Kidney (tissue), 14 donors: ENCODE results near the gene TMEM204. TPM values are rescaled to one million over a fixed set of nuclear protein-coding genes. Genes with fewer than 3 reads are reported as not detected.
A peak's percentile ranks its signal among the peaks of the same experiment; 100 is the strongest.

Source experiments
- DNase-seq, 5 donors: peaks; one replicate each; pipeline ENCODE4 v3.0.0-alpha.2; 2013 to 2020
- FAIRE-seq: peaks from 2 replicates; lab custom pipeline; 2012; peaks lifted over from hg19 to GRCh38; lab: Jason Lieb, UNC
- H3K27ac ChIP-seq, 2 donors: one replicate each; pipeline ENCODE4 v1.7.0; 2013; ENCODE audit warnings: low read depth in 2 of 2, low read length in 2 of 2, inconsistent platforms in 1 of 2
- H3K27me3 ChIP-seq: one replicate; pipeline ENCODE4 v1.7.1; 2013; ENCODE audit warnings: low read length, inconsistent platforms; ENCODE audit not compliant: control insufficient read depth, insufficient read depth
- H3K36me3 ChIP-seq, 3 donors: one replicate each; pipeline versions ENCODE4 v1.7.0 to v1.7.1; 2013; ENCODE audit warnings: low read length in 3 of 3, control low read depth in 1 of 3, inconsistent platforms in 1 of 3; ENCODE audit not compliant: insufficient read depth in 3 of 3, control insufficient read depth in 2 of 3
- H3K4me1 ChIP-seq, 3 donors: one replicate each; pipeline versions ENCODE4 v1.7.0 to v1.7.1; 2013; ENCODE audit warnings: low read length in 3 of 3, inconsistent platforms in 1 of 3, low read depth in 1 of 3; ENCODE audit not compliant: control insufficient read depth in 2 of 3, insufficient read depth in 2 of 3
- H3K4me3 ChIP-seq, 3 donors: one replicate each; pipeline versions ENCODE4 v1.7.0 to v1.8.1; 2013; ENCODE audit warnings: low read length in 3 of 3, control low read depth in 1 of 3, inconsistent platforms in 1 of 3
- H3K9ac ChIP-seq, 3 donors: one replicate each; pipeline versions ENCODE4 v1.7.0 to v1.7.1; 2013; ENCODE audit warnings: low read length in 3 of 3, control low read depth in 1 of 3, inconsistent platforms in 1 of 3
- H3K9me3 ChIP-seq, 3 donors: one replicate each; pipeline versions ENCODE4 v1.7.0 to v1.7.1; 2013; ENCODE audit warnings: low read length in 3 of 3, control low read depth in 1 of 3, inconsistent platforms in 1 of 3; ENCODE audit not compliant: control insufficient read depth in 2 of 3, insufficient read depth in 1 of 3
- CTCF ChIP-seq: IDR thresholded peaks from 3 replicates; pipeline ENCODE4 v1.5.1; 2012; ENCODE audit warnings: mild to moderate bottlenecking, moderate library complexity, borderline replicate concordance; ENCODE audit not compliant: insufficient read depth; ENCODE audit errors: extremely low read depth
- intact Hi-C: fragments of 100-400 bp; cut with DNase I; formaldehyde crosslinking; loops from one replicate; pipeline ENCODE4 v1.11.1; 2022
- polyA plus RNA-seq: library from polyadenylated mRNA; stranded (reverse); fragments of 350-450 nt; fragmentation: Illumina TruSeq; extraction: RNeasy Lipid Tissue Mini Kit (QIAGEN cat#74804); gene quantifications from one replicate; pipeline ENCODE4 v1.2.3, GENCODE V29; 2014; ENCODE audit warnings: low read depth, low replicate concordance; ENCODE audit not compliant: insufficient read depth
- total RNA-seq: library from RNA; stranded (reverse); fragmentation: NEBNext Ultra II Directional; extraction: Animal tissue kit (Norgen Biotek cat#: 25700); gene quantifications from one replicate; pipeline ENCODE4 v1.2.1, GENCODE V29; 2021
- donor health status: control.
- donor health status: control.
- donor health status: control.
- donor health status: control.
- donor health status: control.
- donor health status: DM: yes; HTN: yes; CAD: no.
- donor health status: Normal renal cell carcinoma (clear cell type).

TMEM204 gene
- total and polyA plus RNA-seq, 2 donors from 2014 or later = 40.9 to 49.5 TPM

GRCh38 chr16:1495889-1496262 lies 37.6 kb upstream of the TMEM204 start:
- DNase-seq = peak in 1 of 5 donors; percentile 76
- intact Hi-C loops = no loop called here
- Histone ChIP-seq H3K36me3 (no peaks in the 10 kb centered on the region), H3K27ac (no peak overlapping the region), H3K4me1 (peaks cover 0 to 18% (median 3%) of the 10 kb centered on the region in 3 donors), H3K9ac (no peak overlapping the region), H3K9me3 (no peaks in the 10 kb centered on the region), H3K4me3 (no peak overlapping the region), H3K27me3 (no peaks in the 10 kb centered on the region)
- no peak for TF ChIP-seq CTCF
- FAIRE-seq = no peak

DNA sequence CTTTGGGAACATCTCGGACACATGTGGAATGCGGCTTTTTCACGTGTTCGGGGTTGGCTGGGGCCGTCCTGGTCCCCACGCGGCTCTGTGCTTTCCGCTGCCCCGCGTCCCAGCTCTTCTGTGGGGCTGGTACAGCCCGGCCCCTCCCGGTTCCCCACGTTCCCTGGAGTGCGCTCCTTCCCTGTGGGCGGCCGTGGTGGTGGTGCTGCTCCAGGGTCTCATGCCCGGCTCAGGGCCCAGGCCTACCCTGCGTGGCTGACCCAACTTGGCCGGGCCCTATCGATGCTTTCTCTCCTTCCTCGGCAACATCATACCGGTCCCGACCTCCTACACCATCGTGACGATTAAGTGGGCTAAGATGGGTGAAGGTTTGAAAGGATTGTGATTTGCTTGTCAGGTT lies 37.0 kb upstream of the TMEM204 start:
- TF ChIP-seq CTCF = no peak
- DNase-seq (peak in 1 of 5 donors; percentile 74), FAIRE-seq (no peak)
- Histone ChIP-seq H3K9me3 (no peaks in the 10 kb centered on the region), H3K4me3 (no peak overlapping the region), H3K4me1 (peaks cover 0 to 18% (median 3%) of the 10 kb centered on the region in 3 donors), H3K27me3 (no peaks in the 10 kb centered on the region), H3K9ac (no peak overlapping the region), H3K36me3 (no peaks in the 10 kb centered on the region), H3K27ac (no peak overlapping the region)
- intact Hi-C loops = no loop called here

- DNase-seq (peak in 1 of 5 donors; percentile 63), FAIRE-seq (no peak)
- peaks cover 0 to 18% (median 3%) of the 10 kb centered on the region in 3 donors for H3K4me1 ChIP-seq
- no peak overlapping the region for H3K9ac ChIP-seq
- no peaks in the 10 kb centered on the region for H3K27me3 ChIP-seq
- H3K9me3 ChIP-seq = no peaks in the 10 kb centered on the region
- TF ChIP-seq CTCF = no peak
- intact Hi-C loops = no loop called here
- no peaks in the 10 kb centered on the region for H3K36me3 ChIP-seq
- H3K4me3 ChIP-seq = no peak overlapping the region
- H3K27ac ChIP-seq = no peak overlapping the region
Measured at GRCh38 chr16:1497014-1497598, 36.4 kb upstream of the TMEM204 start.
